LNCAP (cell line): ENCODE measurements around the gene LRRC71.

ENCODE experiments used
- TF ChIP-seq, protein P1 (sequence below): fragments of 450-650 bp; IDR thresholded peaks from 2 replicates; pipeline ENCODE4 v1.5.1; 2017; ENCODE audit warnings: mild to moderate bottlenecking

LRRC71 gene

DNA sequence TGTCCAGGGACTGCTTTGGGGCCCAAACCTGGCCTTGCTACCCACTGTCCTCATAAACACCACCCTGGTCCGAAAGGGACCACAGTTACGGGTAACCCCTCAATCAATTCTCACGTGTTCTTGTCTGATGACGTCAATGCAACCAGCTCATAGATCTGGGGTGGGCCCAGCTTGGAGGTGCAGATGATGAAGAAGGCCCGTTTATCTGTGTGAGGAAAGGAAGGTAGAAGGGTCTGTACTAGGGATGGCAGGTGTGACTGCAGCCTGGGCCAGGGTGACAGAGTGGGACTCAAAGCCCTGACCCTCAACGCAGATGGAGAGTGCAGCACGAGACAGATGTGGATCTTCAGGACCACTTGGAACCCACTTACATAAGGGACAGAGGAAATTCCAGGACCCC is 22.1 kb downstream of the LRRC71 start:
- TF ChIP-seq, protein P1, sequence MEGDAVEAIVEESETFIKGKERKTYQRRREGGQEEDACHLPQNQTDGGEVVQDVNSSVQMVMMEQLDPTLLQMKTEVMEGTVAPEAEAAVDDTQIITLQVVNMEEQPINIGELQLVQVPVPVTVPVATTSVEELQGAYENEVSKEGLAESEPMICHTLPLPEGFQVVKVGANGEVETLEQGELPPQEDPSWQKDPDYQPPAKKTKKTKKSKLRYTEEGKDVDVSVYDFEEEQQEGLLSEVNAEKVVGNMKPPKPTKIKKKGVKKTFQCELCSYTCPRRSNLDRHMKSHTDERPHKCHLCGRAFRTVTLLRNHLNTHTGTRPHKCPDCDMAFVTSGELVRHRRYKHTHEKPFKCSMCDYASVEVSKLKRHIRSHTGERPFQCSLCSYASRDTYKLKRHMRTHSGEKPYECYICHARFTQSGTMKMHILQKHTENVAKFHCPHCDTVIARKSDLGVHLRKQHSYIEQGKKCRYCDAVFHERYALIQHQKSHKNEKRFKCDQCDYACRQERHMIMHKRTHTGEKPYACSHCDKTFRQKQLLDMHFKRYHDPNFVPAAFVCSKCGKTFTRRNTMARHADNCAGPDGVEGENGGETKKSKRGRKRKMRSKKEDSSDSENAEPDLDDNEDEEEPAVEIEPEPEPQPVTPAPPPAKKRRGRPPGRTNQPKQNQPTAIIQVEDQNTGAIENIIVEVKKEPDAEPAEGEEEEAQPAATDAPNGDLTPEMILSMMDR, result no peak

DNA sequence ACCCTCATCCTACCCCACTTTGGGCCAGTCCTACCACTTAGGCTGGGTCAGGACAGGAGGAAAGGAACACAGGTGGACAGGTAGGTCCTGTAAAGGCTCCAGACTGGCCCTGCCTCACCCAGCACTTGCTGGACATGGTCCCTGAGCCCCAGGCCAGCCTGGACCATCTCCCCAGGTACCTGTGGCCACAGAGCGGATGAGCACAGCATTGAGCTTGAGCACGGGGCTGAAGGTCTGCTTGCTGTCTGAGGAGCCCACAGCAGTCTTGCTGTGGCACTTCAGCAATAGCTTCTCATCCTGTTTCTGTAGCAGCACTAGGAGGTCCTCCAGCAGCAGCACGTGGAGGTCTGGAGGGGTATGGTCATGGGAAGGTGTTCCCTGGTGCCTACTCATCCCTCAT is 23.3 kb downstream of the LRRC71 start:
- TF ChIP-seq, protein P1, result no peak

DNA sequence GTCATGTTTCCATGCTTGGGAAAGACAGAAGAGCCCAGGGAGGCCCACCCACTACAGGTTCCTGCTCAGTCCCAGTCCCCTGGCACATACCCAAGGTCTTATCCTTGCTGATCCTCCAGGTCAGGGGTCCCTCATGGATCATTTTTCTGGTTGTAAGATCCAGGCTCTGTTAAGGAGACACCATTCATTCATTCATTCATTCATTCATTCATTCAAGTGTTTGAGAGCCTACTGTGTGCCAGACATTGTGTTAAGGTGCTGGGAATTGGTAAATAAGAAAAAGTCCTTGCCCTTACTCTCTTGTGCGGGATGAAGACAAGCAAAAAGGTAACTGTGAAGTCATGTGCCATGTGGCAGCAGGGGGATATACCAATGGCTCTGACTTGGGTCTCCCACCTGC is 23.8 kb downstream of the LRRC71 start:
- TF ChIP-seq, protein P1, result no peak

DNA sequence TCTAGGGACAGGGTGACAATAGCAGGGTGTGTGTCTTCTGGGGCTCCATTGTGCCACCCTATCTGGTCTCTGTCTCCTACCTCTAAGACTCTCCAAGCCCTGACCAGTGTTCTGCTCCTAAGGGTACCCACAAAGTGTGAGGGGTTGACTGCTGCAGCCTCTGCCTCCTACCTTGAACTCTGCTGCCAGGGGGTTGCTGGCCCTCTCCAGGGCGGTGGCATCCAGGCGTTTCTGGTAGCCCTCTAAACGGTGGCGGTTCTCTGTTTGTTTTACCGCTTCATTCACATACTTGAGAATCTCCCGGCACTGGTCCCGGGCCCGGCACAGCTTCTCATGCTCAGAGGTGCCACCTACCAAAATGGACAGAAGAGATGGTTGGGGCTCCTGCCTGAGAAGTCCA is 24.4 kb downstream of the LRRC71 start:
- TF ChIP-seq, protein P1, result no peak

DNA sequence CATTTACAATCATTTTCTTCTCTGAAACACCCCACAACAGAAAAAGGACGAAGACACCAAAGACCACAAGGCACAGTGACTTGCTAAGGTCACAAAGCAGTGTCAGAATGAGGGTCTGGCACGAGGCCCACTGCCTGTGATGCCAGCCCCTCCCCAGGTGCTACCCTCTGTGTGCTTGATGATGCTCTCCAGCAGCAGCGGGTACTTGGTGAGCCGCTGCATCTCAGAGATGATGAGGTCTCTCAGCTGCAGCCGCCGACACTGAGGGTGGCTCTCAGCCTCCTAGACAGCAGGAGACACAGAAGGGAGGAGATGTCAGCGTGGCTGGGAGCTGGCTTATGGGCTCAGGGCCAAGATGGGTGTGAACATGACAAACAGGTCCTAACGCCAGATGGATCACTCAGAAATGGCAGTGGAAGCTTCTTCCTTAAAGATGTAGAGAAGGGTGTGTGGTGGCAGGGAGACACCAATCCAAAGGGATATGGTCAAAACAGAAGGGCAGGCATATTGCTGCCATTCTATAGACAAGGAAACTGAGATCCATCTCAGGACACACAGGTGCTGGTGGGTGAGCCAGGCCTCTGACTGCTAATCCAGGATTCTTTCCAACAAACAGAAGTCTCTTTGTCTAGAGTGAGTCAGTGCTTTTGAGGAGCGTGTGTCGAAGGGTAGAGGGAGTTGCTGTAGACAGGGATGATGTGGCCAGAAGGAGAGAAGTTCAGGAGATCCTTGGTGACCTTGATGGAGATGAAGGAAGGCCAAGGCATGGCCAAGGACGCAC is 25.6 kb downstream of the LRRC71 start:
- TF ChIP-seq, protein P1, result no peak

DNA sequence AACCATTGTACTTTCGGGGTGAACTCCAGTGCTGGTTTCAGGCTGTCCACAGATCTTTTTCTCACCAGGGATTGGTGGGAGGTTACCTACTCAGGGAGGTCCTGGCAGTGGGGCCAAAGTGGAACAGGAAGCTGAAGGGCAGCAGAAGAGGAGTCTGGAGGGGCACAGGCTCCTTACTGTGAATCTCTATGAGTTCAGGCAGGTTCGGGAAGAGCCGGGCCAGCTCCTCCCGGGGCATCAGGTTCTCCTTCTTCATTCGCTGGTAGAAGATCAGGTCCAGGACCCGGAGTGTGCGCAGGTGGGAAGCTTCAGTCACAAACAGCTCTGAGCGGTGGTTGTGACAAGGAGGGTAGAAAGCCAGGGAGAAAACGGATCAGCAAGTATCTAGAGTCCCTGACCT is 26.7 kb downstream of the LRRC71 start:
- TF ChIP-seq, protein P1, result no peak

DNA sequence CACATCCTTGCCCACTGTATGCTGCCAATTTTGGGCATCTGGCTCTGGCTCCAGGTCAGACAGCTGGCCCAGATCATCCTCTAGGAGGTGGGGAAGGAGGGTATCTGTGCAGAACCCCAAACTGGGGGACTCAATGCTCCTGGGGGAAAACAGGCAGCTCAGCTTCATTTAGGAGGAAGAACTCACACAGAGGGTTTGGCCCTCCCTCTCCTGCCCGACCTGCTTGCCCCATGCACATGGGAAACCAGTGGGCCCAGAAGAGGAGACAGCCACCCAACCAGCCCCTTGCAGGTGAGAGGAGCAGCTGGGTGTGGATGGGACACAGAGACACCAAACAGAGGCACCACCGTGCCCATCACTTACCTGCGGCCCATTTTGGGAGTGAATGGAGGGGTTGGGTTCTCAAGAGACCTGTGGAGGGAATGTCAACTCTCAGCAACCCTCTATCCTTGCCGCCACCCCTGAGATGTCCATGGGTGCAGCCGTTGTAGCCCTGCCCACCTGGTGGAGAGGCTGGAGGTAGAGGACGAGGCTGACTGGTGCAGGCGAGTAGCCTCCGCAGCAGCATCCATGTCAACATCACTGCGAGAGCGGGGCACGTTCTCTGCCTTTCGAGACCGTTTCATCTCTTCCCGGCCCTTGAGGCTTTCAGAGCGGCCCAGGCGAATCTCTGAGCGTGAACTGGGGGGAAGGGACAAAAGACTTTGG is 27.5 kb downstream of the LRRC71 start:
- TF ChIP-seq, protein P1, result no peak
